ENCODE data around the gene ACLY. TPM values are rescaled to one million over a fixed set of nuclear protein-coding genes. Genes with fewer than 3 reads are reported as not detected.
"Not testable (repeated sequence)": the region's sequence is repeated elsewhere in the genome, so short reads cannot be mapped to it uniquely, and the experiment has no call there.

Gene ACLY
- total RNA-seq, 2 experiments from 2014 or later = 142 to 153 TPM

DNA sequence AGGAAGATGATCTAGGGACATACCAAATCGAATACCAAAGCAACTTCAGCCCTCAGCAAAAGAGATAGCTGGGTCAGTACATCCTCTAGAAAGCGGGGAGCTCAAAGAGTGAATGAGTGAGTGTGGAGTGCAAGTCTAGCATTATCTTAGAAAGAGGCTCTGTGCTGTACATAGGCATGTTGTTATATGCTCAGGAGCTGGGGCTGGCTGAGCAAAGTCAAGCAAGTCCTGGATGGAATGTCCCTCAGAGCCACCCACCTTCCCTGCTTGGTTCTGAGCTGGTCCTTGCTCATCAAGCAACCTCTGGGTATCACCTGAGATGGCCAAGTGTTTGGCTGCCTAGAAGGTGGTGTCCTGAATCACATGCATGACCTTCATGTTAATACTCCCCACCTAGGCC, 48.7 kb downstream of the ACLY start:
- Mint-ChIP-seq H3K4me1 (peaks cover 17% of the 10 kb centered on the region), H3K27me3 (no peaks in the 10 kb centered on the region), H3K4me3 (no peak overlapping the region), H3K27ac (peak overlapping the region; percentile 34), H3K36me3 (peaks cover 31% of the 10 kb centered on the region), H3K9me3 (no peaks in the 10 kb centered on the region)
- ATAC-seq (ENCODE audit: low read depth) = no peak
- no peak for DNase-seq
- POLR2A ChIA-PET = no interaction called here

DNA sequence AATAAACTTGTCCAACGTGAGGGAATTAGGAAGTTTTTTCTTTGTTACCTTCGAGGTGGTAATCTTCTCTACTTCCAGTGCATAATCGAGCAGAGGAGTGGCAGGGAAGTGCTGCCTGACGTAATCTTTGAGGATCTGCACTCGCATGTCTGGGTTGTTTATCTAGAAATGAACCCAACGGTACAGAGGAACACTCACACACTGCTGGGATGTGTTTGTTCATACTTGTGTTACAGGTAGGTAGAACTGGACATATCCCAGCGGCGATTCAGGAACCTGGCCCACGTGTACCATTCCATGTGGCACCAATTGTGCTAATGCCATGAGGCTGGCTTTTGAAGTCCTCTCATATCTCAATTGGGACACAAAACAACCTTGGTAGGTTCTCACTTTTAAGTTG, 49.3 kb downstream of the ACLY start:
- Mint-ChIP-seq H3K27ac (no peak overlapping the region), H3K9me3 (no peaks in the 10 kb centered on the region), H3K36me3 (peaks cover 28% of the 10 kb centered on the region), H3K4me1 (peaks cover 17% of the 10 kb centered on the region), H3K27me3 (no peaks in the 10 kb centered on the region), H3K4me3 (no peak overlapping the region)
- DNase-seq = no peak
- no peak for ATAC-seq (ENCODE audit: low read depth)
- POLR2A ChIA-PET = no interaction called here

DNA sequence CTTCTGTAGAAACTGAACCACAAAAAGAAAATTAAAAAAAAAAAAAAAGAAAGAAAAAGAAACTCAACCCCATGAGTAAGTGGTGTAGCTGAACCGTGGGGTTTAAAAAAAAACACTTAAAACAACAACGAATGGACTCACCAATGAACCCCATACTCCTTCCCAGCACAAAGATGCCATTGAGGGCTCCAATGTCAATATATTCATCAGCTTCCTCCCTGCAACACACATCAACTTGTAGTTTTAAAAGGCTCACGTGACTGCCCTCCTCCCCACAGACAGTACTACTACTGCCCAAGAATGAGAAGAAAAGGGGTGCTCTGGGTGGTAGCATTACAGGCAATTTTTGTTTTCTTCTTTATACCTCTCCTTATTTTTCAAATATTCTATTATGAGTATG, 50.2 kb downstream of the ACLY start:
- no peaks in the 10 kb centered on the region for H3K27me3 Mint-ChIP-seq
- ATAC-seq (ENCODE audit: low read depth) (no peak), DNase-seq (no peak)
- peaks cover 17% of the 10 kb centered on the region for H3K4me1 Mint-ChIP-seq
- peaks cover 28% of the 10 kb centered on the region for H3K36me3 Mint-ChIP-seq
- no peaks in the 10 kb centered on the region for H3K9me3 Mint-ChIP-seq
- no peak overlapping the region for H3K4me3 Mint-ChIP-seq
- POLR2A ChIA-PET = no interaction called here
- peak overlapping the region; percentile 50 for H3K27ac Mint-ChIP-seq

DNA sequence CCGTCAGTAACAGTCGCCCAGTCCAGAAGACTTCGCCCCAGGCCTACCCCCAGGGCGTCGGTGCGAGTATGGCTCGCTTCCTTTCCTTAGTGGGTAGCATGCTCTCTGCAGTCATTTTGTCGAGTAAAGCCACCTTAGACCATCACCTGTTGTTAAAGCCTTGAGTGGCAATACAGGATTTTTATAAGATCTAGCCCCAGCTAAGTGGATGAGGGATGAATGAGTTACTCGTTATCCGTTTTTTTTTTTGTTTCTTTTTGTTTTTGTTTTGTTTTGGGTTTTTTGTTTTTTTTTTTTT, 53.2 kb downstream of the ACLY start:
- Mint-ChIP-seq H3K4me1 (peaks cover 22% of the 10 kb centered on the region), H3K27me3 (no peaks in the 10 kb centered on the region), H3K9me3 (no peaks in the 10 kb centered on the region), H3K27ac (peak overlapping the region; percentile 86), H3K4me3 (no peak overlapping the region), H3K36me3 (peaks cover 14% of the 10 kb centered on the region)
- POLR2A ChIA-PET = interaction anchor here (0.6 to 1.8 kb wide), 14 partner anchors 8 to 200 kb away, joined by 3 to 7 read pairs (median 4); partner anchors contain the start of genes DNAJC7, EIF1 and P3H4
- no peak for ATAC-seq (ENCODE audit: low read depth)
- no peak for DNase-seq

- no peak within 1 kb of the TSS for H3K4me3 Mint-ChIP-seq
Measured at GRCh38 chr17:41864836-41865595, 53.7 kb downstream of the ACLY start, which contains the start of gene KLHL11. Gene KLHL11, minus strand, starts transcription at chr17:41865423. Its CDS starts 53 bp downstream, at chr17:41865370.

GRCh38 chr17:41864498-41864835, 54.3 kb downstream of the ACLY start:
- Mint-ChIP-seq H3K36me3 (peaks cover 14% of the 10 kb centered on the region), H3K4me3 (no peak overlapping the region), H3K9me3 (no peaks in the 10 kb centered on the region), H3K27ac (no peak overlapping the region), H3K4me1 (peaks cover 21% of the 10 kb centered on the region), H3K27me3 (no peaks in the 10 kb centered on the region)
- DNase-seq = no peak
- POLR2A ChIA-PET = interaction anchor here (0.6 to 1.8 kb wide), 15 partner anchors 9 to 201 kb away, joined by 3 to 7 read pairs (median 3); partner anchors contain the start of genes CNP, DNAJC7, EIF1 and P3H4
- no peak for ATAC-seq (ENCODE audit: low read depth)

More at GRCh38 chr17:41864836-41865595, 53.7 kb downstream of the ACLY start, which contains the start of gene KLHL11:
- peak; percentile 91 for DNase-seq
- Mint-ChIP-seq H3K27me3 (no peaks in the 10 kb centered on the region), H3K27ac (peak within 1 kb of the TSS; percentile 86), H3K9me3 (no peaks in the 10 kb centered on the region), H3K4me1 (peaks cover 22% of the 10 kb centered on the region), H3K36me3 (peaks cover 14% of the 10 kb centered on the region)
- ATAC-seq (ENCODE audit: low read depth) = peak; percentile 91
- POLR2A ChIA-PET = interaction anchor here (0.6 to 1.8 kb wide), 16 partner anchors 9 to 200 kb away, joined by 3 to 7 read pairs (median 4); partner anchors contain the start of genes DNAJC7, EIF1 and P3H4

DNA sequence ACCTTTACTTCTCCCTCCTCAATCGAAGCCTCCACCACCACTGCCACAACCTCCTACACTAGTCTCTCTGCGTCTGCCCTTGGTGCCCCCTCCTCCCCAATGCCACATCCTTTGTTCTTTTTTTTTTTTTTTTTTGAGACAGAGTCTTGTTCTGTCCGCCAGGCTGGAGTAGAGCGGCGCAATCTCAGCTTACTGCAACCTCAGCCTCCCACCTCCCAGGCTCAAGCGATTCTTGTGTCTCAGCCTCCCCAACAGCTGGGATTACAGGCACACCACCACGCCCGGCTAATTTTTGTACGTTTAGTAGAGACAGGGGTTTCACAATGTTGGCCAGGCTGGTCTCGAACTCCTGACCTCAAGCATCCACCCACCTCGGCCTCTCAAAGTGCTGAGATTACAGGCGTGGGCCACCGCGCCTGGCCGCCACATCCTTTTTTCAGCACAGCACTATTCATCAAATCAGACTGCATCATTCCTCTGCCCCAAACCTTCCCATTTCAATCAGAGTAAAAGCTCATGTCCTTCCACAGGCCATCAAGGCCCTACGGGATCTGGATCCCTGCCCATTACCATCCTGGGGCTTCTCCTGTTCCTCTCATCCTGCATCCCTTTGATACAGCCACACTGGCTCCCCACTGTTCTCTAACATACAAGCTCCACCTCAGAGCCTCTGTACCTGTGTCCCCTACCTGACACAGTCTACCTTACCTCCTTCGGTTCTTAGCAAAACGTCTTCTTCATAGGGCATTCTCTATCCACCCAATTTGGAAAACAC, 55.5 kb downstream of the ACLY start:
- H3K27me3 Mint-ChIP-seq = no peaks in the 10 kb centered on the region
- H3K4me1 Mint-ChIP-seq = peaks cover 13% of the 10 kb centered on the region
- ATAC-seq (ENCODE audit: low read depth) (peak; percentile 18), DNase-seq (peak; percentile 38)
- no peak overlapping the region for H3K27ac Mint-ChIP-seq
- H3K9me3 Mint-ChIP-seq = no peaks in the 10 kb centered on the region
- no peak overlapping the region for H3K4me3 Mint-ChIP-seq
- POLR2A ChIA-PET = interaction anchor here (0.6 to 0.7 kb wide), 2 partner anchors 67 to 1798 kb away, joined by 3 to 4 read pairs; partner anchors contain the start of gene ODAD4
- H3K36me3 Mint-ChIP-seq = peaks cover 8% of the 10 kb centered on the region

GRCh38 chr17:41860254-41860931, 58.4 kb downstream of the ACLY start:
- Mint-ChIP-seq H3K27me3 (no peaks in the 10 kb centered on the region), H3K4me3 (no peak overlapping the region), H3K4me1 (peaks cover 6% of the 10 kb centered on the region), H3K27ac (no peak overlapping the region), H3K9me3 (no peaks in the 10 kb centered on the region), H3K36me3 (peaks cover 2% of the 10 kb centered on the region)
- DNase-seq = no peak
- ATAC-seq (ENCODE audit: low read depth) = no peak
- POLR2A ChIA-PET = no interaction called here

DNA sequence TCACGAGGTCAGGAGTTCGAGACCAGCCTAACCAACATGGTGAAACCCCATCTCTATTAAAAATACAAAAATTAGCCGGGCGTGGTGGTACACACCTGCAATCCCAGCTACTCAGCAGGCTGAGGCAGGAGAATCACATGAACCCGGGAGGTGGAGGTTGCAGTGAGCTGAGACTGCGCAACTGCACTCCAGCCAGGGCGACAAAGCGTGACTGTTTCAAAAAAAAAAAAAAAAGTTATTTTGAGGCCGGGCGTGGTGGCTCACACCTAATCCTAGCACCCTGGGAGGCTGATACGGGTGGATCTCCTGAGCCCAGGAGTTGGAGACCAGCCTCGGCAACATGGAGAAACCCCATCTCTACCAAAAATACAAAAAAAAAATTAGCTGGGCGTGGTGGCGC, 67.4 kb downstream of the ACLY start:
- H3K27me3 Mint-ChIP-seq; DNase-seq; H3K27ac Mint-ChIP-seq; H3K9me3 Mint-ChIP-seq; H3K4me3 Mint-ChIP-seq; POLR2A ChIA-PET; H3K4me1 Mint-ChIP-seq; ATAC-seq (ENCODE audit: low read depth): not testable (repeated sequence)
- H3K36me3 Mint-ChIP-seq = peaks cover 13% of the 10 kb centered on the region

DNA sequence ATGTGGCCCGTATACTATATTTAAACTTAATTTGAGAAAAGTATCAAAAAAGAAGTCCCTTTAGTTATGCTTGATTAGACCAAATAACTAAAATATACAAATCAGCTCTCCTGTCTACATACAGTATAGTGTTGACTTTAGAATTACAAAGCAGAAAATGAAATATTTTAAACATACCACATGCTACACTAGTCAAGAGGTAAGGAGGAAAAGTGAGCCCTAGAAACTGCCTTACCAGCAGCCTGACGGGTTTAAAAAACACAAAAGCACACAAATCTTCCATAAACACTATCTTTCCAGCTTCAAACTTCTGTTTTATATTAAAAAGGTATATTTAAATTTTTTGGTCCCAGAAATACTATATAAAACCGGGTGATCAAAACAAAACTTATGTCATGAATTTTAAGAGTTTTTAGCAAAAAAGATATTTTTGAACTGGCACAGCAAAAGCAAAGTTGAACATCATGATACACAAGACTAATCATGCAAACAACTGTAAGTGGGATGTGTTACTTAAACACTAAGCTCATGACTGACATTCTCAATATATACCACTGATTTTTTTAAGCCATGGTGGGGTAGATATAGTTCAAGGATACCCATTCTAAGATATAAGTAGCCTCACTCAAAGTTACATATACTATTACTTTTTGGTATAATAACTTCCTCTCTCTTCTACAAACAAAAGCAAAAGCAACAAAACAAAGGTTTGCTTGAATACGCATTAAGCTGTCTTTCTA, 69.3 kb downstream of the ACLY start:
- Mint-ChIP-seq H3K27ac (no peak overlapping the region), H3K36me3 (peaks cover 11% of the 10 kb centered on the region), H3K4me1 (peaks cover 4% of the 10 kb centered on the region), H3K4me3 (no peak overlapping the region), H3K27me3 (no peaks in the 10 kb centered on the region), H3K9me3 (no peaks in the 10 kb centered on the region)
- no peak for ATAC-seq (ENCODE audit: low read depth)
- POLR2A ChIA-PET = no interaction called here
- DNase-seq = no peak

DNA sequence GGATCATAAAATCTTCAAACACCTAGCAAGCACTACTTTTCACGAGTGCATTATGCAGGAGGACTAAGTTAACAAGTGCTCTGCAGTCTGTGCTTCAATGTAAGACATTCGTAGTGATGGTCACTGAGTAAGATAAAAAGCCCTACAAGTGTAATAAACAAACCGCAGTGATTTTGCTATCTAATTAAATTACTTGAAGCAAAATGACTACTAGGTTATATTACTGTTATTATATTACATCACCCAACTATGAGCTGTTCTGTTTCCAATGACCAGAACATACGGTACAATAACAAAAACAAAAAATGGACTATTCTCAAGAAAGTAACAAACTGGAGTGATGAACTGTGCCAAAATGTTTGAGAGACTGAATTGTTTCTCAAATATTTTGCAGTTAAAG, 70.0 kb downstream of the ACLY start:
- ATAC-seq (ENCODE audit: low read depth) (no peak), DNase-seq (no peak)
- POLR2A ChIA-PET = no interaction called here
- Mint-ChIP-seq H3K4me1 (peaks cover 4% of the 10 kb centered on the region), H3K4me3 (no peak overlapping the region), H3K27me3 (no peaks in the 10 kb centered on the region), H3K36me3 (peaks cover 6% of the 10 kb centered on the region), H3K9me3 (no peaks in the 10 kb centered on the region), H3K27ac (no peak overlapping the region)

DNA sequence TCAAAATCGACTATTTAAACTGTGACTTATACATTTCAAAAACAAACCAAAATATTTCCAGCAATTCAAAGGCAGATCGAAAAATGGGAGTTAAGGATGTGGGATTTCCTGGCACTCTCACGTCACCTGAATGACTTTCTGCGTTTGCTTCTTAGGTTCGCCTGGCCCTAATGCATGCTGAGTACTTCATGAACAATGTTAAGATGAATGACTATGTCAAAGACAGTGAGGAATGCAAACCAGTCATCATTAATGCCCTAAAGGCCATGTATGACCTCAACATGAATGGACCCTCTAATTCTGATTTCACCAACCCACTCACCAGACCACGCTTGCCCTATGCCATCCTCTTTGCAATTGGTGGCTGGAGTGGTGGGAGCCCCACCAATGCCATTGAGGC, 73.8 kb downstream of the ACLY start:
- Mint-ChIP-seq H3K4me1 (no peaks in the 10 kb centered on the region), H3K4me3 (no peak overlapping the region), H3K9me3 (no peaks in the 10 kb centered on the region), H3K27ac (no peak overlapping the region), H3K27me3 (no peaks in the 10 kb centered on the region), H3K36me3 (no peaks in the 10 kb centered on the region)
- DNase-seq (no peak), ATAC-seq (ENCODE audit: low read depth) (no peak)
- POLR2A ChIA-PET = no interaction called here

DNA sequence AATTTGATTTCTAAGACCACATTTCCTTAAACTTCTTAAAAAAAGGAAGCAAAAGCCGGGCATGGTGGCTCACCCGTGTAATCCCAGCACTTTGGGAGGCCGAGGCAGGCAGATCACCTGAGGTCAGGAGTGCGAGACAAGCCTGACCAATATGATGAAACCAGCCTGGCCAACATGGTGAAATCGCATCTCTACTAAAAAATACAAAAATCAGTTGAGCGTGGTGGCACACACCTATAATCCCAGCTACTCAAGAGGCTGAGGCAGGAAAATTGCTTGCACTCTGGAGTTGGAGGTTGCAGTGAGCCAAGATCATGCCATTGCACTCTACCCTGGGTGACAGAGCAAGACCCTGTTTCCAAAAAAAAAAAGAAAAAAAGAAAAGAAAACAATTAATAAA, 78.0 kb downstream of the ACLY start:
- POLR2A ChIA-PET; ATAC-seq (ENCODE audit: low read depth); H3K27ac Mint-ChIP-seq: not testable (repeated sequence)

More for the DNA sequence above, 78.0 kb downstream of the ACLY start:
- not testable (repeated sequence) for H3K4me3 Mint-ChIP-seq, H3K9me3 Mint-ChIP-seq, H3K4me1 Mint-ChIP-seq, H3K36me3 Mint-ChIP-seq, DNase-seq
- peaks cover 13% of the 10 kb centered on the region for H3K27me3 Mint-ChIP-seq

All from activated naive CD8-positive, alpha-beta T cell treated with anti-CD3 and anti-CD28 coated beads, Interleukin-2, amount 10 ng/mL, durations not matched to agents 7 days and 5 days (primary cell).